Hematopoietic multipotent progenitor cell treated with erythropoietin and hydrocortisone succinate and interleukin-3 and kit ligand, for 17 days (in vitro differentiated cells): ENCODE results near the gene TRABD2A.

Experiments
- DNase-seq: peaks from one replicate; pipeline ENCODE4 v3.0.0-alpha.2; 2015; ENCODE audit warnings: low spot score

Gene TRABD2A

DNA sequence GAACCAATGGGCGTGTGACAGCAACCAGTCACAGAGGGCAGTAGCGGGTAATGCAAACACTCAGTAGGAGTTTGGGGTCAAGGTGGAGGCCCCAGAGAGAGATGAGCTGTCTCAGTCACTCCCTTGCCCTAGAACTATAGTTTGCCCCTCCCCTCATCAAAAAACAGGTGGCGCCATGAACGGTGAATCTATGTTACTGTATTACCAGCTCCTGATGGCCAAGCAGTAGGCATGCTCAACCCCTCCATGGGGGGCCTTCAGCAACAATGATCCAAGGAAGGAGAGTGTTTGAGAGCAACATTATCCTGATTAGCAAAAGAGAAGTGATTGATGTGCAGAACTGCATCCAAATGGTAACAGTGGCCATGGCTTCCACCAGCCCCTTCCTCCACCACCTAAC lies 30.4 kb downstream of the TRABD2A start:
- DNase-seq, result no peak

DNA sequence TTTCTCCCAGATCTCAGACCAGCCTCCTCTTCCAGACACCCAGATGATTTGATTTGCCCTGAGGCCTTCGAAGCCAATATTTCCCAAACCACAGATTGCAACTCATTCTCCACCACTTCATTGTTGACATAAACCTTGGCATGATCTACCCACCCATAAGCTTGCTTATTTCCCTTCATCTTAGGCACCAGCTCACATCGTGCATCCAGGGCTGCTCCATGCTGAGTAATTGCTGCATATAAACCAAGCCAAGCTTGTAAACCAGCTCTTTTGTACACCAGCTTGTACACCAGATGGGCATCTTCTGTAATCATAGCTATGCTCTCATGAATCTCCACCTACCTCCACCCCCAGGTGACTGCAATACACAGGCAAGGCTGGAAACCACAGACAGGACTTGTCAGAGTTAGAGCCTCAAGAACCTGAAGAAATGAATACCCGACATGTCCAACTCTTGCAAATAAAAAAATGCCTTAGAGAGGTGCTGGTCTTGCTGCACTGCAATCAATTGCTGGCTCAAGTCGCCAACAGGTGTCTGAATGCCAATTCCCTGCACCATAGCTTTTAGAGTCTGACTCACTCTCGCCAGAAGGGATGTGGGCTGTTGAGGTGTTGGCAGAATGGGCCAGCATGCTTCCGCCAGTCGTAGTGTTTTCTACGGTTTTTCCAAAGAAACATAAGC lies 31.5 kb downstream of the TRABD2A start:
- DNase-seq, result no peak

DNA sequence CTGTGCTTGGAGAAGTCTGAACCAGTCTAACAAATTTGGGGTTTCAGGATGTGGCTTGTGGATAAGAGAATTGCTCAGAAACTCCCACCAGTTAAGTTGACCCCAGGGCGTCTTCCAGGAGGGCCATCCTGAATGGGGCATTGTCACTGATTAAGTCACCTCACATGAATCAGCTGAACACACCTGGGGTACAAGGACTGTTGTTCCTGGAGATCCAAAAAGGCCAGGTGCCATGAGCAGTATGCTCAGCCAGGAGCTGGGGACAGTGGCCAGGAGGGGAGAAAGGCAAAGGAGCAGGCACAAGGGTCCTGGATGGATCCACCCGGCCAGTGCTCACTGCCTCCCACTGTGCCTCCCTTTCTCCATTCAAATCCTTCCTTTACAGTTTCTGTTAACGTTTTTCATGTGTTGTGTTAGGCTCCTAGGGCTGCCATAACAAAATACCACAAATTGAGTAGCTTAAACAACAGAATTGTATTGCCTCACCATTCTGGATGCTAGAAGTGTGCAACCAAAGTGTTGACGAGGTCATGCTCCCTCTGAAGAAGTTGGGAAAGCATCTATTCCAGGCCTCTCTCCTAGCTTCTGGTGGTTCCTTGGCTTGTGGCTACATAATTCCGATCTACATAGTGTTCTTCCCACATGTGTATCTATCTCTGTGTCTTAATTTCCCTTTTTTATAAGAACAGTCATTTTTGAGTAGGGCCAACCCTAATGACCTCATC lies 33.4 kb downstream of the TRABD2A start:
- DNase-seq, result no peak

DNA sequence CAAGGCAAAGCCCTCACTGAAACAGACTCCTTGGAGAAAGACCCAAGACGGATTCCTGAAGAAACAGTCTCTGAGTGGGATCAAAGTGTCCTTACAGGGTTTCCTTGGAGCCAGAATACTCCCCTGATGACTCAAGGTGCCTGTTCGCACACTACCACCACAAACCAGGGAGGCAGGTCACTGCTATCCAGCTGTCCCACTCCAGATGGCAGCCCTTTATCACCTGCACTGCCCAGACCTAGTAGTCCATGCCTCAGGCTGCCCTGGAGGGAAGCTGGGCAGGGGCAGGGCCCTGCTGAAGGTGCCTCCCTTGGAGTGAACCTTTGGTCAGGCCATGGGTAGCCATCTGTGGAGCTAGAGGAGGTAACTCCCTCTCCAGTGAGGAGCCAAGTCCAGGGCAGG lies 34.1 kb downstream of the TRABD2A start:
- DNase-seq, result no peak

DNA sequence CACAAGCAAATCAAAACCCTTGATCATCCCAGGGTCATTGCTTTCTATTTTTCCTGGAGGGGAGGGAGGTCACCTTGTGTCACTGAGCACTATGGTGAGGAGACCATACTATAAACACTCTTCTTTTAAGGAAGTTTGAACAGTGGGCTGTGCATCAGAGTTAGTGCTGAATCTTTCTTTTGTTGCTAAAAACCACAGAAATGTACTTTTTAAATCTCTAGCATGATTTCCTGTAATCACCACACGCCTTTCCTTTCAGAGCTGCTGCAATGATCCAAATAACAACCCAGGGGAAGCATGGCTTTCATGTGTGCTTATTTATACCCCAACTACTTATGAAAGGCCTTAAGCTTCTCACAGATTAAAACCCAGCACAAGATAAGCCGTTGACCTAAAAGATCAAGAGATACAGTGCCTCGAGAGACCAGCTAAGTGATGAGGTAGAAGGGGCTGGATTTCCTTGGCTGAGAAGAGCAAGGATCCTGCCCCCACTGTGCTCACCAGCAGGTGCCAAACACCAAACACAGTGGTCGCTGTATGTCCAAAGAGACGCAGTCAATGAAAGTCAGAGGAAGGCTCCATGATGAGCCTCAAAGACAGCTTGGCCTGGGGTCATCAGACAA lies 34.7 kb downstream of the TRABD2A start:
- no peak for DNase-seq

DNA sequence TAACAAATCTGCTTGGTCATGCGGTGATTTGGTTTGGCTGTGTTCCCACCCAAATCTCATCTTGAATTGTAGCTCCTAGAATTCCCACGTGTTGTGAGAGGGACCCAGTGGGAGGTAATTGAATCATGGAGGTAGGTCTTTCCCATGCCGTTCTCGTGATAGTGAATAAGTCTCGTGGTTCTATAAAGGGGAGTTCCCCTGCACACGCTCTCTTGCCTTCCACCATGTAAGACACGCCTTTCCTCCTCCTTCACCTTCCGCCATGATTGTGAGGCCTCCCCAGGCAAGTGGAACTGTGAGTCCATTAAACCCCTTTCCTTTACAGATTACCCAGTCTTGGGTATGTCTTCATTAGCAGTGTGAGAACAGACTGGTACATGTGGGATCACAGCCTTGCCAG lies 36.7 kb downstream of the TRABD2A start:
- DNase-seq, result no peak

DNA sequence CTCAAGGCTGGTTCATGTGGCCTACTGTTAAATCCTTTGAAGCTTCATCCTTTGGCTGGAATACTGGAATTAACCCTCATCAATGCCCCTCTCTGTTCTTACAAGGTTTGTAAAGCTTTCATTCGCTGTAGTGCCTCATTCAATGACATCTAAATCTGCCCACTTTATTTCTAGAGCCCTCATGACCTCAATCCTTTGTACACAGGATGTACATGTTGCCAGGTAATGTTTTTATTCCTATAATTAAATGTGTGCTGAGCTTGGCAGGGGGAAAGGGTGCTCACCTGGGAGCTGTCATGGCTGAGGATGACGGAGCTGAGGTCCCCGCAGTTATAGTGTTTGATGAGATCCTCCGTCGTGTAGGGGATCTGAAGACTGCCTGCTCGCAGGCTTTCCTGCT lies 39.3 kb downstream of the TRABD2A start:
- no peak for DNase-seq

DNA sequence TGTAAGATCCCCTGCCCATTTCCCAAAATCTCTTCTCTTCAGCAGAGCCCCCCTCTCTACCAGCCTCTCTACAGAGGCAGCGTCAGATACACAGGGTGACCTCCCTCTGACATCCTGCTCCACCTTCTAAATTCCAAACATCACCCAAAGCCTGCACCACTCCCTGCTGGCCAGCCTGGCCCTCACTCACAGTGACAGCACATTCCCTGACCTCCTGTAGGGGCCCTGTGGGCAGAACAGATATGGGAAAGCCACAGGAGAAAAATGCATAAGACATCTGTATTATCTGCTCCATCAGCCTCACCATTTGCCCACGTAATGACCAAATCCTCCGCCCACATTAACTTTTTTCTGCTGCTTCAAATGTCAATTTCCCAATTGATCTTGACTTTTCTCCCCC lies 40.6 kb downstream of the TRABD2A start:
- no peak for DNase-seq

DNA sequence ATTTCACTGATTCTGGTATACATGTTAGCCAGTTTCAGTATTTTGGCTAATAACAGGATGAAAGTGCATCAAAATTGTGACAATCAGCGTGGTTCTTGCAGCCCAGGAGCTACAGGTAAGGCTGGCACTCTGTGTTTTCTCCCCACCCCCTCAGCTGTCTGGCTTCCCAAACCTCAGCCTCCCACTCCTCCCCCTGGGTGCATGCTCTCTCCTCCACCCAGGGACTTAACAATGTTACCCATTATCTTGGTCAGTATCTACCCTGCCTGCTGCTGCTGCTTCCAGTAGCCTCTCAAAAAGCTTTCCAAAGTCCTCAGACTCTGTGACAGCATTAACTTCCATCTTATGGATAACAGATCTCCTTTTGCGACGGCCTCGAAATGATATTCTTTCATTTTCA lies 41.0 kb downstream of the TRABD2A start:
- DNase-seq, result no peak

DNA sequence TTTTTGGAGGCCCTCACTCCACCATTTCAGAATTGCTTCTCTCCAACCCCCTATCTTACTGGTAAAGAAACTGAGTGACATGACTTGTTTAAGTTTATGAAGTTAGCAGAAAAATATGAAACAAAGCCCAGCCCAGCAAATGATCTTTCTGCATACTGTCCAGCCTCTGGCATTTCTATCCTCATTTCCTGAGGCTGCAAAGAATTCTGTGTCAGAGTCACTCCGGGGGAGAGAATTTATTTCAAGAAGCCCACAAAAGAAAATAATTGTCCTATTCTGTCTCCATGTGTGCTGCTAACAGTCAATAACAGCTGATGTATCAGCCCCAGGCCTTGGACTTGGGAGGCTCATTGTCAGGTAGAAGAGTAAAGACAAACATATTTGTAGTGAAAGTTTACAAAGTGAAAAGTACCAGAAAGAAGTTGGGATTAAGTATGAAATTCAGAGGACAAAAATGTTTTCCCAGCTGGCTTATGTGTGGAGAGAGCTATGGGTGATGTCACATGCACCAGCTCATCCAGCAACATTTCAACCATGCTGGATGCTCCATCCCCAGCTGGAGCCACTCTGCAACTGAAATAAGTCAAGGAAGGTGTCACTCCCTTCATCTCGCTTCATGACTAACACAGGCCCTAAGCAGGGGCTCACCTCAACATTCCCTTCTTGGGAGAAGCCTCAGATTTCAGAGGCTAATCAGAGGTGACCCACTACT lies 42.3 kb downstream of the TRABD2A start:
- DNase-seq, result no peak

DNA sequence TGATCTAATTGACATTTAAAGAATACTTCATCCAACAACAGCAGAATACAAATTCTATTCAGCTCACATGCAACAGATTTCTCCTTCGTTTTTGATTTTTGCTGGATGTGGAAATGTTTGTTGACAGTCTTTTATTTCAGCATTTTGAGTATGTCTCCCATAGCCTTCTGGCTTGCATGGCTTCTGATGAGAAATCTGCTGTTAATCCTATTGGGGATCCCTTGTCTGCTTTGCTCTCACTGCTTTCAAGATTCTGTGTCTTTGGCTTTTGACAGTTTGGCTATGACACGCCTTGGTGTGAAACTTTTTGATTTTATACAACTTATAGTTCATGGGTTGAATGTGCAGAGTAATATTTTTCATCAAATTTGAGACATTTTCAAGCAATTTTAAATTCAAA lies 44.7 kb downstream of the TRABD2A start:
- no peak for DNase-seq

DNA sequence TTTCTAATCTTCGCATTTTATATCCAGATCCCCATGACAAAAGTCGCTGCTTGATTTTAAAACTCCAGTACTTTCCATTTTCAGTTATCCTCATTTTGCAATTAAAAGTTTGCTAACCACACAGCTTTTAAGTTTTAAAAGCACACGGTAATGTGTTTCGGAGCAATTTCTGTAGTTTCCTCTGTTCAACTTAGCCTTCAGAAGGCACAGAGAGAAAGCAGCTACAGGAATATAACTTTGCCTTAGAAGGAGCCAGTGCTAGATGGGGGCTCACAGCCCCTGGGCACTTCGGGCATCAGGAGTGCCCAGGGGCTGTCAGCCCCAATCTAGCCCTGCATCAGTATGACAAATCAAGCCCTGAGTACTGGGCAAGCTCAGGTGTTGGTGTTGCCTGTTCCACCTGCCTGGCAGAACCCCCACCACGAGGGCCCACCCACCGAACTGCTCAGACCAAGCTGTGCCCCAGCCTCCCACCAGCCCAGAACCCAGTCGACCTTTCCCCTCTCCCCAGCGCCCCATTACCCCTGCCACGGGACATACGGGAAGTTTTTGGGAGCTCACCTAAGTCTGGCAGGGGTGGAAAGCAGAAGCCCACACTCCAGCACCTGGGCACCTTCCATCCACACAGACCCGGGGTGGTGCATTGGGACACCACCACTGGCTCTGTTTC lies 47.3 kb downstream of the TRABD2A start:
- no peak for DNase-seq

DNA sequence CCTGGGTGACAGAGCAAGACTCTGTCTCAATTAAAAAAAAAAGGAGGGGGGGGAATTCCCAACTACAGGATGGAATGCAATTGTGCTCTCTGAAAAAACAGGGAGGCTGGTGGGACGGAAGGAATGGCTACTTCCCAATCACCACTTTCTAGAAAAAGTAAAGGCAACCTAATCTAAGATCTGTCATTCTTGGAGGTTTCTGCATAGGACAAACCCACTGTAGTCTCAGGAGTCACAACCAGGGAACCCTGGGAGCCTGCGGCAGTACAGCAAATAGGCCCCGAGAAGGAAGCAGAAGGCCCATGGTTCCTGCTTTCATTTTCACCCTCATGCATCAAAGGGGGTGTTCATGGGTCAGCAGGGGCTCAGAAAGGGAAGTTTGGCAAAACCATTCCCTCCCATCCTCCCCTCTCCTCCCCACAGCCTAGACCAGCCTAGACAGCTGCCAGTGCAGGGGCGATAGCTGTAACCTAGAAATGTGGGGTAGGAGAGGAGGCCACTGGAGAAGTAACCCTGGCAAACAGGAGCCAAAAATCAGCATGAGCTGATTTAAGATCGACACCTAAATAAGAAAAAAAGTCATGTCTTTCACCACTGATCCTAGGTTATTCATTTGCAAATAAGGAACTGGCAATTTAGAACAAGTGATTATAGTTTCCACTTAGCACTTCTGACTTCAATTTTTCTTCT lies 48.0 kb downstream of the TRABD2A start:
- no peak for DNase-seq

DNA sequence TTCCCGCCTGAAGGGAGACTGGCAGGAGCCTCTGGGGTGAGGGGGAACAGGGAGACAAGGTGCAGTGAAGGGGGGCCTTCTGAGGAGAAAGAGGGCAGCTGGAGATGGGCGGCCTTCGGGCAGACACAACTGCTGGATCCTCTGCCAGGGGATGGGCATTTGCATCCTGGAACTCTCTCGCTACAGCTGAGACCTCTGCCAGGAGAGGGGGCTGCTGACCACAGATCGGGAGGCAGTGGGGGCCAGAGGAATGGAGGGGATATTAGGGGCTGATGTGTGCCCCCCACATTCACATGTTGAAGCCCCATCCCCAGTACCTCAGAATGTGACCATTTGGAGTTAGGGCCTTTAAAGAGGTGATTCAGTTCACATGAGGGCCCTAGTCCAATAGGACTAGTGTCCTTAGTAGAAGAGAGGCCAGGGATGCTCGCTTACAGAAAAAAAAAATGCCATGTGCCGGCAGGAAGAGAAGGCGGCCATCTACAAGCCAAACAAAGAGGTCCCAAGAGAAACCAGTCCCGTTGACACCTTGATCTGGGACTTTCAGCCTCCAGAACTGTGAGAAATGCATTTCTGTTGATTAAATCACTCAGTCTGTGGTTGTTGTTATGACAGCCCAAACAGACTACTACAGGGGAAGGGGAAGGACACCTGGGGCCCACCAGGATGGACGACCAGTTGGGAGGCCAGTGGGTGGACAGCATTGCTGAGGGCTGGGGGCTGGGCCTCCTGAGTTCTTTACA lies 50.0 kb downstream of the TRABD2A start:
- no peak for DNase-seq

DNA sequence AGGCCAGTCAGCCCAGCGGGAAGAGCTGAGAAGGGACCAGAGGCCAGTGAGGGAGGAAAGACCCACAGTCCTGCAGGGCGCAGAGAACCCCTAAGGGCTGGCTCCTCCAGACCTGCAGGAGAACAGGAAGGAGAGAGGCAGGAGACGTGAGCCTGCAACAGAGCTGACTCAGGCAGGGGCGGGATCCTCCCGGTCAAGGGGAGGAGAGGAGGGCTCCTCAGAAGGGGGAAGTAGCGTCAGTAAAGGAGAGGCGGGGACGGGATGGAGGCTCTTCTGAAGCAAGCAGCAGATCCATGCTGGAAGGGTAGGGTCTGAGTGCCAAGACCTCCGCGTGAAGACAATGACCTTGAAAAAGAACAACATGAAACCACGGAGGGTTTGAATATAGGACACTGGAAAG lies 50.8 kb downstream of the TRABD2A start:
- DNase-seq, result no peak

DNA sequence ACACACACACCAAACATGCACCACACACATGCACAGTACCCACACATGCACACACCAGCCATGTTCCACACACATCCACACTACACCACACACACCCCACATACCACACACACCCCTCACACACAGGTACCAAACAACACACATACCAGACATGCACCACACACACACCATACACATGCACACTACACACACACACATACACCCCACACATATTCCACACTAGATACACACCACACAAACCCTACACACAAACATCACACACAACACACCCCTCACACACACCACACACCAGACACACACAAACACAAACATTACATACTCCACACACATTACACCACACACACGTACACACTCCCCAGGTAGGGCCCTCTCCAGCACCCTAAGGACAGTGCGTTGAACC lies 51.2 kb downstream of the TRABD2A start:
- DNase-seq, result no peak

DNA sequence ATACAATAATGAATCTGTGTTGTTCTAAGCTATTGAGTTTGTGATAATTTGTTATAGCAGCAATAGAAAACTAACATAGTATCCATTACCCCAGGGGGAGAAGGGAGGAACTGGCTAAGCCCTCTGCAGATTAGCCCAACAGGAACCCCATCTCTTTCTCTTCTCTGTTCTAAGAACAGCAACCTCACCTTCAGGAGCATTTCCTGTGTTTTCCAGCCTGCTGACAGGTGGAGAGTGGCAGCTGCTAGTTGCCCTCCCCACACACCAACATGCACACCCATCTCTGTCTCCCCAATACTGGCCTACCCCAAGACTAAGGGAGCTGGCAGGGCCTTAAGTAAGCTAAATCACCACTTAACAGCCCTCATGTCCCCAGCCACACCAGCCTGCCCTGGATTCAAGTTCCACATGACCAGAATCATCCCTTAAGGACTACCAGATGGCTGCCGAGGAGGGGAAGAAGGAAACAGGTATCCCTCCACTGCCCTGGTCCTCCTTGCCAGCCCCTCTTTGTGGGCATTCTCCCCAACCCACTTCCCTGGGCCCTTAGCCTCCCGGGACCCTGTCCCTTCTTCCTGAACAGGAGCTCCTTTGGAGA lies 52.8 kb downstream of the TRABD2A start:
- no peak for DNase-seq

DNA sequence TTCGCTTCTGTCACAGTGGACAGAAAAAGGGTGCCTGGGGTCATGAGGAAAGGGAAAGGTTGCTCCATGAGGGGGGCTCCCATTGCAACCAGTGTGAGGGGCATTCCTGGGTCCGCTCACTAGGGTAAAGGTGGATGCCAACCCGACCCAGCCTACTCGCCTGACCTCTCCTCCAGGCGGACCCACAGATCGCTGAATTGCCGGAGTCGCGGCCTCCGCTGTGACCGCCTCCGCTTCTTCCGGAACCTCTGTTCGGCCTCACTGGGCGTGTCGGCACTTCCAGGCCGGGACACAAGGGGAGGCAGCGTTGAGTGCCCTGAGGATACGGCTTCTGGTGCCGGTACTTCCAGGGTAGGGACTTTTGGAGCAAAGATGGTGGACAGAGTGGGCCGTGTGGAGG lies 57.1 kb downstream of the TRABD2A start:
- DNase-seq, result no peak

DNA sequence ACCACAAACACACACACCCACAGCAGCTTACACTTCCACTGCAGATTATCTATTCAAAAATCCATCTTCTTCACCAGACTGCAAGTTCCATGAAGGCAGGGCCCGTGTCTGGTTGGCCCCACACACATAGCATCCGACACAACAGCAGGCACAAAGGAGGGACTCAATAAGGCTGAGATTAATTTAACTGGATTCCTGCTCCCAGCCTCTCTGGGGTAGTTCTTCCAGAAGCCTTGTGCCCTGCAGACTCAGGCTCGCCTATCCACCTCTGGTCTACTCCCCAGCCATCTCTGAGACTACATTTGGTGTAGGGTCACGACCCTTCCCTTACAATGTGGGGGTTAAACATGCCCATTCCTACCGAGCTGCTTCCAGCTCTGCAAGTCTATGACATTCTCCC lies 57.7 kb downstream of the TRABD2A start:
- DNase-seq, result no peak

DNA sequence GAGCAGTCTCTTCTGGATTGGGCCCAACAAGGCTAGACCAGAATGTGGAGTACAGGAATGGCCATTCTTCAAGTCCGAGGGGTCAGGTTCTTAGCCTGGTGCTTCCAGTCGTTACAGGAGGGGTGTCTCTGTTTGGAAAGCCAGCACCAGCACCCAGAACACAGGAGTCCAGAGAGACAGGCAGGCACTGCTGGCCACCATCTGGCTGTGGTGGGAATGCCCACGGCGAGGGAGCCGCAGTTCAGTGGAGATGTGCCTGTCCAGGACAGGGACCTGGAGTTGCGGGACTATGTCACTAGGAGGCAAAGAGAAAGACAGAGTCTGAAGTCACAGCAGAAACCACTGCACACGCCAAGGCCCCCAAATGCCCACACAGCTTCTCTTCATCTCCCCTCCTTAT lies 59.1 kb downstream of the TRABD2A start:
- no peak for DNase-seq

DNA sequence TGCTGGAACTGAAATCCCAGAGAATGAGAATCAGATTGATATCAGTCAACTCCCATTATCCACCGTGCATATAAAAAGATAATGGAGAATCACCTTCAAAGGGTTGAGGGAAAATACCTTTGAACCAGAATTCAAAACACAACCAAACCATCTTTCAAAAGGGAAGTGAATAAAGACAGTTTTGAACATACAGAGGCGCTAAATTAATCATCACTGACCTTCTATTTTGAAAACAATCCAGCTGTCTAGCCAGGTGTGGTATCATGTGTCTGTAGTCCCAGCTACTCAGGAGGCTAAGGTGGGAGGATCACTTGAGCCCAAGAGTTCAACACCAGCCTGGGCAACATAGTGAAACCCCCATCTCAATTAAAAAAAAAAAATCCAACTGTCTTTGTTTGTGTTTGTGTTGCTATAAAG lies 63.6 kb downstream of the TRABD2A start:
- DNase-seq, result no peak
